ENCODE results near the gene LRP1-AS. TPM values are rescaled to one million over a fixed set of nuclear protein-coding genes. Genes with fewer than 3 reads are reported as not detected.

Gene LRP1-AS
- total RNA-seq, 1 experiment from 2014 or later, result not detected

DNA sequence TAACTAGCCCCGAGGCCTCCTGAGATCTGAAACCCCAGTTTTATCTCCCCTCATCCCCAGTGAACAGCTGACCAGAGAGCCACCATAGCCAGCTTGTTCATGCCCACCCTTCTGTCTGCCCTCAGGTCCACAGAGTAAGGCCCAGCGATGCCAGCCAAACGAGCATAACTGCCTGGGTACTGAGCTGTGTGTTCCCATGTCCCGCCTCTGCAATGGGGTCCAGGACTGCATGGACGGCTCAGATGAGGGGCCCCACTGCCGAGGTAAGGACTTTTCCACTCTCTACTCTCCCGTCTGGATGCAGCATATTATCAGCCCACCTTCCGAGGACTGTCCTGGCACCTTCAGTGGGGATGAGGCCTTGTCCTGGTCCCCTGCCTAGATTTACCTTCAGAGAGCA lies 6.2 kb downstream of the LRP1-AS start:
- Mint-ChIP-seq H3K9me3 (ENCODE audit: low read depth, unreplicated experiment) (no peaks in the 10 kb centered on the region), H3K27ac (ENCODE audit: unreplicated experiment) (no peak overlapping the region), H3K27me3 (ENCODE audit: unreplicated experiment) (peaks cover 16% of the 10 kb centered on the region), H3K4me3 (ENCODE audit: low read depth, unreplicated experiment) (no peak overlapping the region), H3K36me3 (ENCODE audit: insufficient read depth, unreplicated experiment) (no peaks in the 10 kb centered on the region), H3K4me1 (ENCODE audit: low read depth, unreplicated experiment) (no peaks in the 10 kb centered on the region)
- intact Hi-C loops (cut with micrococcal nuclease; ENCODE audit: unreplicated experiment), result no loop called here
- TF ChIP-seq, protein P1, sequence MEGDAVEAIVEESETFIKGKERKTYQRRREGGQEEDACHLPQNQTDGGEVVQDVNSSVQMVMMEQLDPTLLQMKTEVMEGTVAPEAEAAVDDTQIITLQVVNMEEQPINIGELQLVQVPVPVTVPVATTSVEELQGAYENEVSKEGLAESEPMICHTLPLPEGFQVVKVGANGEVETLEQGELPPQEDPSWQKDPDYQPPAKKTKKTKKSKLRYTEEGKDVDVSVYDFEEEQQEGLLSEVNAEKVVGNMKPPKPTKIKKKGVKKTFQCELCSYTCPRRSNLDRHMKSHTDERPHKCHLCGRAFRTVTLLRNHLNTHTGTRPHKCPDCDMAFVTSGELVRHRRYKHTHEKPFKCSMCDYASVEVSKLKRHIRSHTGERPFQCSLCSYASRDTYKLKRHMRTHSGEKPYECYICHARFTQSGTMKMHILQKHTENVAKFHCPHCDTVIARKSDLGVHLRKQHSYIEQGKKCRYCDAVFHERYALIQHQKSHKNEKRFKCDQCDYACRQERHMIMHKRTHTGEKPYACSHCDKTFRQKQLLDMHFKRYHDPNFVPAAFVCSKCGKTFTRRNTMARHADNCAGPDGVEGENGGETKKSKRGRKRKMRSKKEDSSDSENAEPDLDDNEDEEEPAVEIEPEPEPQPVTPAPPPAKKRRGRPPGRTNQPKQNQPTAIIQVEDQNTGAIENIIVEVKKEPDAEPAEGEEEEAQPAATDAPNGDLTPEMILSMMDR (IDR thresholded peaks at IDR 0.05; ENCODE audit: unreplicated experiment), result no peak
- no TSS peak for BruUV-seq (replicated peaks)
- CTCF ChIA-PET, result interaction anchor here (0.9 kb wide), 1 partner anchor 17 kb away, joined by 3 read pairs; no protein-coding TSS in a partner anchor
- DNase-seq, result no peak

DNA sequence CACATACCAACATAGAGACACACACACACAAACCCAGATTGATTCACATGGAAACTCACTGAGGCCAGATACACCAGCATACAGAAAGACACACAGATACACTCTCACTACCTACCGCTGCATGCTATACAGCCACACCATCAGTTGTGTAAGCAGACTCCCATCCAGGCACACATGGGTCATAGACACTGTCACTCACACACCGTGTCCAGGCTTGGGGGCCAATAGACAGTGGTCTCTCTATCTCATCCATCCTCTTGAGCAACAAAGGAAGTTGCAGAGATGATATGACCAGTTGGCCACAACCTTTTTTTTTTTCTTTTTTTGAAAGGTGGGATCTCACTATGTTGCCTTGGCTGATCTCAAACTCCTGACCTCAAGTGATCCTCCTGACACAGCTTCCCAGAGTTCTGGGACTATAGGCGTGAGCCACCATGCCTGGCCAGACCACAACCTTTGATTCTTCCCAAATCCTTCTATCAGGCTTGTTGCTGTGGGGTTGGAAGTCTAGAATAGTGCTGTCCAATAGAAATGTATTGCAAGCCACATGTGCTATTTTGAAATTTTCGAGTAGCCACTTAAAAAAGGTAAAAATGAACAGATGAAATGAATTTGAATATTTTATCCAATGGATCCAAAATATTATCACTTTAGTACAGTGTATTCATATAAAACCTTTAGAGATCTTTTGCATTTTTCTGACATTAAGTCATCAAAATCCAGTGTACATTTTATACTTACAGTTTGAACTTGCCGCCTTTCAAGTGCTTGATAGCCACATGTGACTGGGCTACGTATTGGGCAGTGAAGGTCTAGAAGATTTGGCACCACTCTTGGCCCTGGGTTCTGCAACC lies 7.4 kb downstream of the LRP1-AS start:
- H3K9me3 Mint-ChIP-seq (ENCODE audit: low read depth, unreplicated experiment), result no peaks in the 10 kb centered on the region
- no peak for DNase-seq
- TF ChIP-seq, protein P1 (IDR thresholded peaks at IDR 0.05; ENCODE audit: unreplicated experiment), result no peak
- CTCF ChIA-PET, result no interaction called here
- no TSS peak for BruUV-seq (replicated peaks)
- H3K27me3 Mint-ChIP-seq (ENCODE audit: unreplicated experiment), result peaks cover 16% of the 10 kb centered on the region
- intact Hi-C loops (cut with micrococcal nuclease; ENCODE audit: unreplicated experiment), result no loop called here
- H3K36me3 Mint-ChIP-seq (ENCODE audit: insufficient read depth, unreplicated experiment), result no peaks in the 10 kb centered on the region
- no peaks in the 10 kb centered on the region for H3K4me1 Mint-ChIP-seq (ENCODE audit: low read depth, unreplicated experiment)
- no peak overlapping the region for H3K4me3 Mint-ChIP-seq (ENCODE audit: low read depth, unreplicated experiment)
- H3K27ac Mint-ChIP-seq (ENCODE audit: unreplicated experiment), result no peak overlapping the region

DNA sequence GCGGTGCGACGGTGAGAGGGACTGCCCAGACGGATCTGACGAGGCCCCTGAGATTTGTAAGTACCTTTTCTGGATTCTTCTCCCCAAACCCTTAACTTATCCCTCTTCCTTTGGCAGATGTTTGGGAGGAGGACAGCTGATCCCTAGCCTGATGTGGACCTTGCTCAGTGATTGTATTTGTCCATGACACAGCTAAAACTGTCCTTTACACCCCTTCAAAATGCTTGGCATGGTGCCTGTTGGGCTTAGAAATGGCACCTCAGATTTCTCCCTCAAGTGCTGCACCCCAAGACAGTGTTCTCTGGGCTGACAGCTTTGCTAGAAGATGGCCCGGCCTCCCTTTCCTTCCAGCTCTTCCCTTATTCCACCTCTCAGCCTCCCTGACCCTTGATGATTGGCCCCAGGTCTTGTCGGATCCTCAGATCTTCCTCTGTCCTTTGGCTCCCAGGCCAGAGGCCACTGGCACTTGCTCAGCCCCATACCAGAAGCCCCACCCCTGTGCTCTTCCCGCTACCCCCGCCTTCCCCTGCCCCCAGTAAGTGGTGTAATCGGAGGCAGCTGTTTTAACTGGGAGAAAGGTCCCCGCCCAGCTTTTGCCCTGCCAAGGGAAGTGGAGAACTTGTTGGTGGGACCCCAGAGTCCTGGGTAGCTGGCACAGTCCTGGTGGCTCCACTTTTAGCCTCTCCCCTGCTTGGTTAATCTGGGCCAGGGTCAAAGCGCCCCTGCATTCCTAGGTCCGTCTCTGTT lies 8.7 kb downstream of the LRP1-AS start:
- no peaks in the 10 kb centered on the region for H3K4me1 Mint-ChIP-seq (ENCODE audit: low read depth, unreplicated experiment)
- DNase-seq, result no peak
- H3K4me3 Mint-ChIP-seq (ENCODE audit: low read depth, unreplicated experiment), result no peak overlapping the region
- H3K27ac Mint-ChIP-seq (ENCODE audit: unreplicated experiment), result no peak overlapping the region
- H3K9me3 Mint-ChIP-seq (ENCODE audit: low read depth, unreplicated experiment), result no peaks in the 10 kb centered on the region
- BruUV-seq (replicated peaks), result no TSS peak
- H3K27me3 Mint-ChIP-seq (ENCODE audit: unreplicated experiment), result peaks cover 23% of the 10 kb centered on the region
- TF ChIP-seq, protein P1 (IDR thresholded peaks at IDR 0.05; ENCODE audit: unreplicated experiment), result no peak
- intact Hi-C loops (cut with micrococcal nuclease; ENCODE audit: unreplicated experiment), result no loop called here
- H3K36me3 Mint-ChIP-seq (ENCODE audit: insufficient read depth, unreplicated experiment), result no peaks in the 10 kb centered on the region
- CTCF ChIA-PET, result interaction anchor here (0.7 kb wide), 1 partner anchor 200 kb away, joined by 3 read pairs; no protein-coding TSS in a partner anchor

DNA sequence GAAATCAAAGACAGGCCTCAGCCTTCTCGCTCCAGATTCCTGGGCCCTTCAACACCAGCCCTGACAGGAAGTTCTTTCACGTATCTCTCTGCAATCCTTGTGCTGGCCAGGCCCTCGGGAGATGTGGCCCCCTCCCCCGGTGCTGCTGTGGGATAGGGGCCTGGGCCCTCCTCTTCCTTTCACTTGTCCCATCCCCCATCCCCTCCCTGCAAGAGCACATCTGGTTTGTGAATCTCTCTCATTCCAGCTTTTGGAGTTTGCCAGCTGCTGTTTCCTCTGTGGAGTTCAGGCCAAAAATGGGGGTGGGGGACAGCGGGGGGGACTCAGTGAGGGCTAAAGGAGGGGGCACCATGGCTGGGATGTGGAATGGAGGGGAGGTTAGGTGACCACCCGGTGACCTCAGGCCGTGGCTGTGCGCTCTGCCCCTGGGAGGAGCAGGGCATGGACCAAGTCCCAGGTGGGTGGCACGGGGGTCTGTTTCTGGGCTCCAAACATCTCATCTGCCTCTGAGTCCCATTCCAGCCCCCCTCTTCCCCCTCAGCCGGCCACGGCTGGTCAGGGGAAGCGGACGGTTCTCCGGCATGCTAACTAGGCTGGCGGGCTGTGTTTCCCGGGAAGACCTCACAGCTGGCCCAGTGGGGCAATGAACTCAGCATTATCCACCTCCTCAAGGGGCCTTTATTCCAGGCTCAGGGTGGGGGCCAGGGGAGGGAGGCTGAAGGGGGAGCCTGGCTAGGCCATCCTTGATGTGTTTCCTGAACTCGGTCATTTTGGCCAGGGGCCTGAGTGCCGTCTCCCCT lies 11.7 kb downstream of the LRP1-AS start:
- Mint-ChIP-seq H3K4me1 (ENCODE audit: low read depth, unreplicated experiment) (no peaks in the 10 kb centered on the region), H3K36me3 (ENCODE audit: insufficient read depth, unreplicated experiment) (no peaks in the 10 kb centered on the region), H3K27ac (ENCODE audit: unreplicated experiment) (no peak overlapping the region), H3K4me3 (ENCODE audit: low read depth, unreplicated experiment) (no peak overlapping the region), H3K27me3 (ENCODE audit: unreplicated experiment) (peaks cover 53% of the 10 kb centered on the region), H3K9me3 (ENCODE audit: low read depth, unreplicated experiment) (no peaks in the 10 kb centered on the region)
- TF ChIP-seq, protein P1 (IDR thresholded peaks at IDR 0.05; ENCODE audit: unreplicated experiment), result no peak
- DNase-seq, result no peak
- intact Hi-C loops (cut with micrococcal nuclease; ENCODE audit: unreplicated experiment), result no loop called here
- no TSS peak for BruUV-seq (replicated peaks)
- CTCF ChIA-PET, result no interaction called here

Measured in Calu3 (cell line).